Vagina (tissue), 2 donors: ENCODE results near the gene SLC29A2. TPM values are rescaled to one million over a fixed set of nuclear protein-coding genes. Genes with fewer than 3 reads are reported as not detected.
A peak's percentile ranks its signal among the peaks of the same experiment; 100 is the strongest.

Experiments
- DNase-seq, 2 donors: peaks; one replicate each; pipeline ENCODE4 v3.0.0-alpha.2; 2017; ENCODE audit errors: extremely low spot score in 2 of 2
- H3K27ac ChIP-seq: fragments of 200-600 bp; sonication (generic); one replicate; pipeline ENCODE4 v1.5.1; 2019
- H3K27me3 ChIP-seq: fragments of 200-600 bp; sonication (generic); one replicate; pipeline ENCODE4 v1.5.1; 2019
- H3K36me3 ChIP-seq, 2 donors: fragments of 200-600 bp; sonication (generic); one replicate each; pipeline ENCODE4 v1.5.1; 2017 to 2019
- H3K4me1 ChIP-seq: fragments of 200-600 bp; sonication (generic); one replicate; pipeline ENCODE4 v1.5.1; 2019
- H3K4me3 ChIP-seq, 2 donors: fragments of 200-600 bp; sonication (generic); 1 replicate in 1 of 2; 2 replicates in 1 of 2; pipeline ENCODE4 v1.5.1; 2016 to 2019
- H3K9me3 ChIP-seq: fragments of 200-600 bp; sonication (generic); one replicate; pipeline ENCODE4 v1.5.1; 2019
- CTCF ChIP-seq, 3 experiments: fragments of 450-650 bp in 2 of 3; fragments of 200-600 bp in 1 of 3; sonication (generic) in 1 of 3; IDR thresholded peaks; one replicate each; pipeline ENCODE4 v1.5.1; 2017 to 2019; ENCODE audit warnings: antibody characterized with exemption in 3 of 3, mild to moderate bottlenecking in 2 of 3, moderate library complexity in 2 of 3
- POLR2A ChIP-seq, 2 donors: fragments of 450-650 bp; IDR thresholded peaks; one replicate each; pipeline ENCODE4 v1.6.1; 2017; ENCODE audit warnings: antibody characterized with exemption in 2 of 2, mild to moderate bottlenecking in 2 of 2, moderate library complexity in 2 of 2
- POLR2AphosphoS5 ChIP-seq, 2 donors: sonication (generic); formaldehyde crosslinking; IDR thresholded peaks; one replicate each; pipeline ENCODE4 v1.9.0; 2017; ENCODE audit warnings: antibody characterized with exemption in 2 of 2, mild to moderate bottlenecking in 2 of 2, low read depth in 1 of 2; ENCODE audit not compliant: insufficient read depth in 1 of 2
- intact Hi-C: fragments of 100-400 bp; cut with DNase I; formaldehyde crosslinking; loops from one replicate; pipeline ENCODE4 v1.15.1; 2023
- total RNA-seq: library from RNA; depleted of rRNA; stranded (reverse); fragments of >200 nt; gene quantifications from one replicate; pipeline ENCODE4 v1.2.3, GENCODE V29; 2016

The SLC29A2 gene
- total RNA-seq, 1 donor from 2014 or later, result 4.2 TPM

- H3K9me3 ChIP-seq, result no peaks in the 10 kb centered on the region
- peaks cover 10% of the 10 kb centered on the region for H3K4me1 ChIP-seq
- no peak for DNase-seq
- TF ChIP-seq CTCF (IDR thresholded peaks at IDR 0.05) (no peak), POLR2A (IDR thresholded peaks at IDR 0.05) (no peak), POLR2AphosphoS5 (IDR thresholded peaks at IDR 0.05; ENCODE audit: insufficient read depth in 1 of 2, low read depth in 1 of 2) (no peak)
- H3K27ac ChIP-seq, result peak overlapping the region; percentile 70
- H3K36me3 ChIP-seq, result no peaks in the 10 kb centered on the region
- no peaks in the 10 kb centered on the region for H3K27me3 ChIP-seq
- intact Hi-C loops, result loop anchor here (10.0 kb wide), 1 partner anchor 276 kb away; no protein-coding TSS in a partner anchor
- H3K4me3 ChIP-seq, result peak overlapping the region; percentile 30 to 37
These were observed 37.7 kb upstream of the SLC29A2 start for GRCh38 chr11:66409226-66409625.

DNA sequence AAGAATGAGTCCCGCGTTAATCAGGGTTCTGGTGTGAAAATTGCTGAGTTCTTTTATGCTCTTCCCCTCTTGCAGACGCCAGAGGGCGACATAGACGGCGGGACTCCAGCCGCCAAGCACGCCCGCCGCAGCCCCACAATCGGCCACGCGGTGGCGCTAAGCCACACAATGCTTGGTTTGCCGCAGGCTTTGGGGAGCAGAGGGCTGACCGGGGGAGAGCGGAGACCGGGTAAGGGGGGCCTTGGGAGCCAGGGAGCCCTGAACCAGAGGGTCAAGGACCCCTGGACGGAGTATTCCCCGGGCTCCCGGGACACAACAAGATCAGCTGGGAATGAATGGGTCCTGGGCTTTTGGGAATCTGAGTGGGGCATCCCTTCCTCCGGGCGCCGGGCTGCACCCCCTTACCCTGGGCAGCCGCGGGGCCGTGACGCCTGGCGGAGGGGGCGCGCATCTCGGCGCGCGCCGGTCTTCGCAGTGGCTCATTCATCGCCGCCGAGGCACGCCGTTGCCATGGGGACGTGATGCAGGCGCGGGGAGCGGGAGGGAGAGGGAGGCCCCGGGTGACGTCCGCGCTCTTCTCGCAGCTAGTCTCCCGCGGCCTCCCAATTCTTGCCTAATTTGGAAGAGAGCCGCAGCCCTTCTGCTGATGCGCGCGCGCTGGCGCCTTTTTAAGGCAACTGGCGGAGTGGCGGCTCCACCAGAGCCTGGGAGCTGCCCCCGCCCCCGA lies 37.1 kb upstream of the SLC29A2 start:
- H3K36me3 ChIP-seq, result no peaks in the 10 kb centered on the region
- intact Hi-C loops, result loop anchor here (10.0 kb wide), 1 partner anchor 276 kb away; no protein-coding TSS in a partner anchor
- H3K27ac ChIP-seq, result peak overlapping the region; percentile 70
- DNase-seq, result no peak
- H3K27me3 ChIP-seq, result no peaks in the 10 kb centered on the region
- H3K4me3 ChIP-seq, result peak overlapping the region; percentile 30 to 37
- peak; percentile 56 to 82 for TF ChIP-seq POLR2AphosphoS5 (IDR thresholded peaks at IDR 0.05; ENCODE audit: insufficient read depth in 1 of 2, low read depth in 1 of 2)
- peak; percentile 99 to 100 (median 100) for TF ChIP-seq CTCF (IDR thresholded peaks at IDR 0.05)
- no peak for TF ChIP-seq POLR2A (IDR thresholded peaks at IDR 0.05)
- peaks cover 10% of the 10 kb centered on the region for H3K4me1 ChIP-seq
- no peaks in the 10 kb centered on the region for H3K9me3 ChIP-seq

DNA sequence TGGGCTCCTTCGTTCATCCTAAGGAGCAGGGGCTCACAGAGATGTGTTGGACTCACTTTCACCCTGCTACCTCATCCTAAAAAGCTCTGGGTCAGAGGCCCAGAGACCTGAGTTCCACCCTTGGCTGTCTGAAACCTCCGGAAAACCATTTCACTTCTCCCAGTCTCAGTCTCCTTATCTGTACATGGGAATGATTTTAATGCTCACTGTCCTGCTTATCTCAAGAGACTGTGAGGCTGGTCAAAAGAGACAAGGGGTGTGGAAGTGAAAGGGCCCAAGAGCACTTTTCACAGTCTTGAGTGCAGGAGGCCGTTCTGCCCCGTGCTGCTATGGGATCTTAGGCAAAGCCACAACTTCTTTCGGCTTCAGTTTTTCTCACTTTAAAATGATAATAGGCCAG lies 36.1 kb upstream of the SLC29A2 start:
- DNase-seq, result no peak
- no peak overlapping the region for H3K4me3 ChIP-seq
- intact Hi-C loops, result loop anchor here (10.0 kb wide), 1 partner anchor 277 kb away; no protein-coding TSS in a partner anchor
- H3K4me1 ChIP-seq, result peaks cover 10% of the 10 kb centered on the region
- no peaks in the 10 kb centered on the region for H3K27me3 ChIP-seq
- no peaks in the 10 kb centered on the region for H3K36me3 ChIP-seq
- H3K27ac ChIP-seq, result no peak overlapping the region
- TF ChIP-seq CTCF (IDR thresholded peaks at IDR 0.05) (no peak), POLR2AphosphoS5 (IDR thresholded peaks at IDR 0.05; ENCODE audit: insufficient read depth in 1 of 2, low read depth in 1 of 2) (no peak), POLR2A (IDR thresholded peaks at IDR 0.05) (no peak)
- no peaks in the 10 kb centered on the region for H3K9me3 ChIP-seq

GRCh38 chr11:66393954-66394353 lies 22.4 kb upstream of the SLC29A2 start:
- H3K4me3 ChIP-seq, result no peak overlapping the region
- H3K27ac ChIP-seq, result no peak overlapping the region
- H3K36me3 ChIP-seq, result no peaks in the 10 kb centered on the region
- intact Hi-C loops, result no loop called here
- DNase-seq, result no peak
- TF ChIP-seq CTCF (IDR thresholded peaks at IDR 0.05) (no peak), POLR2AphosphoS5 (IDR thresholded peaks at IDR 0.05; ENCODE audit: insufficient read depth in 1 of 2, low read depth in 1 of 2) (no peak), POLR2A (IDR thresholded peaks at IDR 0.05) (no peak)
- no peaks in the 10 kb centered on the region for H3K4me1 ChIP-seq
- H3K9me3 ChIP-seq, result no peaks in the 10 kb centered on the region
- no peaks in the 10 kb centered on the region for H3K27me3 ChIP-seq

GRCh38 chr11:66391322-66391721 lies 19.8 kb upstream of the SLC29A2 start:
- Histone ChIP-seq H3K27me3 (no peaks in the 10 kb centered on the region), H3K36me3 (no peaks in the 10 kb centered on the region), H3K4me1 (no peaks in the 10 kb centered on the region), H3K9me3 (no peaks in the 10 kb centered on the region), H3K4me3 (no peak overlapping the region), H3K27ac (no peak overlapping the region)
- DNase-seq, result no peak
- TF ChIP-seq CTCF (IDR thresholded peaks at IDR 0.05), result no peak
- TF ChIP-seq POLR2A (IDR thresholded peaks at IDR 0.05), result no peak
- TF ChIP-seq POLR2AphosphoS5 (IDR thresholded peaks at IDR 0.05; ENCODE audit: insufficient read depth in 1 of 2, low read depth in 1 of 2), result no peak
- intact Hi-C loops, result no loop called here
